ENCODE results near the gene CYB5RL.
"Not testable (repeated sequence)": the region's sequence is repeated elsewhere in the genome, so short reads cannot be mapped to it uniquely, and the experiment has no call there.

The CYB5RL gene

GRCh38 chr1:54237586-54237985 is 37.8 kb upstream of the CYB5RL start:
- no peak for TF ChIP-seq EZH2phosphoT487 (conservative IDR thresholded peaks at IDR 0.05; ENCODE audit: low read length)
- TF ChIP-seq CTCF (IDR thresholded peaks at IDR 0.05; ENCODE audit: insufficient read depth, low read length, poor library complexity, severe bottlenecking) = no peak
- H3K79me2 ChIP-seq (ENCODE audit: insufficient read depth, low read length) = no peaks in the 10 kb centered on the region
- H4K20me1 ChIP-seq (ENCODE audit: low read depth, low read length) = no peaks in the 10 kb centered on the region
- H3K9ac ChIP-seq (ENCODE audit: low read length) = no peak overlapping the region
- no peaks in the 10 kb centered on the region for H3K9me2 ChIP-seq (replicated peaks; ENCODE audit: insufficient read depth, low read length)
- no peaks in the 10 kb centered on the region for H3K27me3 ChIP-seq (ENCODE audit: low read length)
- H3K9me3 ChIP-seq (ENCODE audit: insufficient read depth, low read length) = no peaks in the 10 kb centered on the region
- H2AFZ ChIP-seq (ENCODE audit: low read depth, low read length, severe bottlenecking) = no peak overlapping the region
- no peaks in the 10 kb centered on the region for H3F3A ChIP-seq (ENCODE audit: insufficient read depth)
- no peak overlapping the region for H3K4me3 ChIP-seq (ENCODE audit: insufficient read depth, low read length, poor library complexity, severe bottlenecking)
- H3K36me3 ChIP-seq (ENCODE audit: low read length) = no peaks in the 10 kb centered on the region
- no peak overlapping the region for H3K4me2 ChIP-seq (ENCODE audit: low read depth, low read length, poor library complexity, severe bottlenecking)
- no peak overlapping the region for H3K27ac ChIP-seq (ENCODE audit: low read depth, low read length)

GRCh38 chr1:54234284-54234683 is 34.5 kb upstream of the CYB5RL start:
- Histone ChIP-seq H4K20me1 (ENCODE audit: low read depth, low read length) (no peaks in the 10 kb centered on the region), H3K4me3 (ENCODE audit: insufficient read depth, low read length, poor library complexity, severe bottlenecking) (no peak overlapping the region), H2AFZ (ENCODE audit: low read depth, low read length, severe bottlenecking) (no peak overlapping the region), H3K27me3 (ENCODE audit: low read length) (no peaks in the 10 kb centered on the region), H3K9ac (ENCODE audit: low read length) (no peak overlapping the region), H3K9me3 (ENCODE audit: insufficient read depth, low read length) (no peaks in the 10 kb centered on the region), H3K27ac (ENCODE audit: low read depth, low read length) (no peak overlapping the region), H3K9me2 (replicated peaks; ENCODE audit: insufficient read depth, low read length) (no peaks in the 10 kb centered on the region), H3K79me2 (ENCODE audit: insufficient read depth, low read length) (no peaks in the 10 kb centered on the region), H3K4me2 (ENCODE audit: low read depth, low read length, poor library complexity, severe bottlenecking) (no peak overlapping the region), H3F3A (ENCODE audit: insufficient read depth) (no peaks in the 10 kb centered on the region), H3K36me3 (ENCODE audit: low read length) (no peaks in the 10 kb centered on the region)
- TF ChIP-seq CTCF (IDR thresholded peaks at IDR 0.05; ENCODE audit: insufficient read depth, low read length, poor library complexity, severe bottlenecking) (no peak), EZH2phosphoT487 (conservative IDR thresholded peaks at IDR 0.05; ENCODE audit: low read length) (no peak)

DNA sequence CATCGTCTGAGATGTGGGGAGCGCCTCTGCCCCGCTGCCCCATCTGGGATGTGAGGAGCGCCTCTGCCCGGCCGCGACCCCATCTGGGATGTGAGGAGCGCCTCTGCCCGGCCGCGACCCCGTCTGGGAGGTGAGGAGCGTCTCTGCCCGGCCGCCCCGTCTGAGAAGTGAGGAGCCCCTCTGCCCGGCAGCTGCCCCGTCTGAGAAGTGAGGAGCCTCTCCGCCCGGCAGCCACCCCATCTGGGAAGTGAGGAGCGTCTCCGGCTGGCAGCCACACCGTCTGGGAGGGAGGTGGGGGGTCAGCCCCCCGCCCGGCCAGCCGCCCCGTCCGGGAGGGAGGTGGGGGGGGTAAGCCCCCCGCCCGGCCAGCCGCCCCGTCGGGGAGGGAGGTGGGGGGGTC is 33.4 kb upstream of the CYB5RL start:
- H3K27me3 ChIP-seq (ENCODE audit: low read length); H3F3A ChIP-seq (ENCODE audit: insufficient read depth); H2AFZ ChIP-seq (ENCODE audit: low read depth, low read length, severe bottlenecking); H3K9ac ChIP-seq (ENCODE audit: low read length); H3K9me3 ChIP-seq (ENCODE audit: insufficient read depth, low read length); H3K4me3 ChIP-seq (ENCODE audit: insufficient read depth, low read length, poor library complexity, severe bottlenecking); H3K4me2 ChIP-seq (ENCODE audit: low read depth, low read length, poor library complexity, severe bottlenecking); H3K79me2 ChIP-seq (ENCODE audit: insufficient read depth, low read length); H4K20me1 ChIP-seq (ENCODE audit: low read depth, low read length); H3K9me2 ChIP-seq (replicated peaks; ENCODE audit: insufficient read depth, low read length); H3K36me3 ChIP-seq (ENCODE audit: low read length); H3K27ac ChIP-seq (ENCODE audit: low read depth, low read length): not testable (repeated sequence)

GRCh38 chr1:54230507-54231339 is 30.9 kb upstream of the CYB5RL start:
- Histone ChIP-seq H3F3A (ENCODE audit: insufficient read depth) (no peaks in the 10 kb centered on the region), H3K9me2 (replicated peaks; ENCODE audit: insufficient read depth, low read length) (no peaks in the 10 kb centered on the region), H3K4me3 (ENCODE audit: insufficient read depth, low read length, poor library complexity, severe bottlenecking) (no peak overlapping the region), H3K79me2 (ENCODE audit: insufficient read depth, low read length) (no peaks in the 10 kb centered on the region), H3K27ac (ENCODE audit: low read depth, low read length) (no peak overlapping the region), H4K20me1 (ENCODE audit: low read depth, low read length) (no peaks in the 10 kb centered on the region), H3K4me2 (ENCODE audit: low read depth, low read length, poor library complexity, severe bottlenecking) (no peak overlapping the region), H3K9me3 (ENCODE audit: insufficient read depth, low read length) (no peaks in the 10 kb centered on the region), H2AFZ (ENCODE audit: low read depth, low read length, severe bottlenecking) (no peak overlapping the region), H3K36me3 (ENCODE audit: low read length) (no peaks in the 10 kb centered on the region), H3K27me3 (ENCODE audit: low read length) (no peaks in the 10 kb centered on the region), H3K9ac (ENCODE audit: low read length) (no peak overlapping the region)
- TF ChIP-seq CTCF (IDR thresholded peaks at IDR 0.05; ENCODE audit: insufficient read depth, low read length, poor library complexity, severe bottlenecking) = no peak
- no peak for TF ChIP-seq EZH2phosphoT487 (conservative IDR thresholded peaks at IDR 0.05; ENCODE audit: low read length)

Data from SU-DHL-6 (cell line).